KMS-11 (cell line): ENCODE measurements around the gene ITGA1.

Experiments used
- H2AFZ ChIP-seq: fragments of 200-600 bp; sonication (generic); 2 replicates; pipeline ENCODE4 v1.6.1; 2016; ENCODE audit warnings: antibody characterized with exemption, mixed run types, low read depth
- H3K27ac ChIP-seq: fragments of 200-600 bp; sonication (generic); 2 replicates; pipeline ENCODE4 v1.6.1; 2016; ENCODE audit warnings: mild to moderate bottlenecking, mixed run types
- H3K27me3 ChIP-seq: fragments of 200-600 bp; sonication (generic); 2 replicates; pipeline ENCODE4 v1.6.1; 2017; ENCODE audit warnings: mild to moderate bottlenecking, low read depth, mixed run types, moderate library complexity; ENCODE audit not compliant: insufficient read depth
- H3K36me3 ChIP-seq: fragments of 200-600 bp; sonication (generic); 2 replicates; pipeline ENCODE4 v1.6.1; 2017; ENCODE audit warnings: mild to moderate bottlenecking, mixed run types; ENCODE audit not compliant: insufficient read depth
- H3K4me1 ChIP-seq: fragments of 200-600 bp; sonication (generic); 2 replicates; pipeline ENCODE4 v1.6.1; 2016; ENCODE audit warnings: mild to moderate bottlenecking, low read depth, mixed run types; ENCODE audit not compliant: poor library complexity, severe bottlenecking
- H3K4me2 ChIP-seq: fragments of 200-600 bp; sonication (generic); 2 replicates; pipeline ENCODE4 v1.7.0; 2016; ENCODE audit warnings: mild to moderate bottlenecking, mixed run types
- H3K4me3 ChIP-seq: fragments of 200-600 bp; sonication (generic); IDR thresholded peaks from 2 replicates; pipeline ENCODE4 v1.6.1; 2017; ENCODE audit warnings: low read depth, low read length, mixed read lengths; ENCODE audit not compliant: insufficient read depth
- H3K79me2 ChIP-seq: fragments of 200-600 bp; sonication (generic); 2 replicates; pipeline ENCODE4 v1.6.1; 2016; ENCODE audit warnings: low read depth, mixed run types; ENCODE audit not compliant: insufficient read depth
- H3K9ac ChIP-seq: fragments of 200-600 bp; sonication (generic); 2 replicates; pipeline ENCODE4 v1.6.1; 2016; ENCODE audit warnings: mild to moderate bottlenecking, mixed run types
- H4K20me1 ChIP-seq: fragments of 200-600 bp; sonication (generic); 2 replicates; pipeline ENCODE4 v1.6.1; 2016; ENCODE audit warnings: mild to moderate bottlenecking, mixed run types; ENCODE audit not compliant: insufficient read depth
- CTCF ChIP-seq: fragments of 200-600 bp; sonication (generic); conservative IDR thresholded peaks from 2 replicates; pipeline ENCODE4 v1.6.1; 2017; ENCODE audit warnings: low read depth, mild to moderate bottlenecking, antibody characterized with exemption, low read length, moderate library complexity, mixed read lengths

The ITGA1 gene

GRCh38 chr5:52821901-52822300, 34.2 kb downstream of the ITGA1 start:
- Histone ChIP-seq H3K4me1 (no peaks in the 10 kb centered on the region), H3K79me2 (no peaks in the 10 kb centered on the region), H3K36me3 (no peaks in the 10 kb centered on the region), H3K4me2 (no peak overlapping the region), H3K9ac (no peak overlapping the region), H3K4me3 (no peak overlapping the region), H3K27ac (no peak overlapping the region), H4K20me1 (no peaks in the 10 kb centered on the region), H3K27me3 (no peaks in the 10 kb centered on the region), H2AFZ (no peak overlapping the region)
- no peak for TF ChIP-seq CTCF

GRCh38 chr5:52822437-52822836, 34.7 kb downstream of the ITGA1 start:
- Histone ChIP-seq H3K36me3 (no peaks in the 10 kb centered on the region), H4K20me1 (no peaks in the 10 kb centered on the region), H3K4me2 (no peak overlapping the region), H3K4me3 (no peak overlapping the region), H3K9ac (no peak overlapping the region), H3K27ac (no peak overlapping the region), H3K27me3 (no peaks in the 10 kb centered on the region), H3K4me1 (no peaks in the 10 kb centered on the region), H2AFZ (no peak overlapping the region), H3K79me2 (no peaks in the 10 kb centered on the region)
- no peak for TF ChIP-seq CTCF

- TF ChIP-seq CTCF, result no peak
- Histone ChIP-seq H3K4me2 (no peak overlapping the region), H3K36me3 (no peaks in the 10 kb centered on the region), H3K4me3 (no peak overlapping the region), H3K27me3 (no peaks in the 10 kb centered on the region), H3K4me1 (no peaks in the 10 kb centered on the region), H2AFZ (no peak overlapping the region), H3K9ac (no peak overlapping the region), H3K79me2 (no peaks in the 10 kb centered on the region), H3K27ac (no peak overlapping the region), H4K20me1 (no peaks in the 10 kb centered on the region)
These were observed 37.1 kb downstream of the ITGA1 start for GRCh38 chr5:52824827-52825226.

- H3K4me3 ChIP-seq, result no peak overlapping the region
- H3K9ac ChIP-seq, result no peak overlapping the region
- H3K4me1 ChIP-seq, result no peaks in the 10 kb centered on the region
- H3K4me2 ChIP-seq, result no peak overlapping the region
- no peak overlapping the region for H2AFZ ChIP-seq
- H3K79me2 ChIP-seq, result no peaks in the 10 kb centered on the region
- no peaks in the 10 kb centered on the region for H3K27me3 ChIP-seq
- H3K36me3 ChIP-seq, result no peaks in the 10 kb centered on the region
- no peak overlapping the region for H3K27ac ChIP-seq
- no peaks in the 10 kb centered on the region for H4K20me1 ChIP-seq
- TF ChIP-seq CTCF, result no peak
These were observed 38.1 kb downstream of the ITGA1 start for GRCh38 chr5:52825826-52826225.

- no peaks in the 10 kb centered on the region for H3K79me2 ChIP-seq
These were observed 40.1 kb downstream of the ITGA1 start for GRCh38 chr5:52827815-52828214.

More at GRCh38 chr5:52827815-52828214, 40.1 kb downstream of the ITGA1 start:
- TF ChIP-seq CTCF, result no peak
- Histone ChIP-seq H3K27ac (no peak overlapping the region), H3K27me3 (no peaks in the 10 kb centered on the region), H2AFZ (no peak overlapping the region), H3K36me3 (no peaks in the 10 kb centered on the region), H3K4me3 (no peak overlapping the region), H3K4me2 (no peak overlapping the region), H3K4me1 (no peaks in the 10 kb centered on the region), H3K9ac (no peak overlapping the region), H4K20me1 (no peaks in the 10 kb centered on the region)
